Mesodermal cell (in vitro differentiated cells): ENCODE data around the gene TCF12.

Experiments used
- H3K27ac ChIP-seq: 2 replicates; pipeline ENCODE4 v1.7.0; 2013; ENCODE audit warnings: mild to moderate bottlenecking, low read depth, low read length, moderate library complexity; ENCODE audit not compliant: severe bottlenecking
- H3K36me3 ChIP-seq: 2 replicates; pipeline ENCODE4 v1.7.1; 2013; ENCODE audit warnings: mild to moderate bottlenecking, low read length, moderate library complexity; ENCODE audit not compliant: control insufficient read depth, insufficient read depth
- H3K4me1 ChIP-seq: one replicate; pipeline ENCODE4 v1.7.1; 2013; ENCODE audit warnings: mild to moderate bottlenecking, low read length; ENCODE audit not compliant: insufficient read depth, control insufficient read depth, poor library complexity, severe bottlenecking
- H3K4me3 ChIP-seq: 2 replicates; pipeline ENCODE4 v1.7.0; 2013; ENCODE audit warnings: low read length, control low read depth, mild to moderate bottlenecking; ENCODE audit not compliant: insufficient read depth, poor library complexity, severe bottlenecking; ENCODE audit errors: extremely low read depth
- H3K9me3 ChIP-seq: 2 replicates; pipeline ENCODE4 v1.7.1; 2013; ENCODE audit warnings: mild to moderate bottlenecking, low read length, moderate library complexity; ENCODE audit not compliant: control insufficient read depth
- WGBS, 2 experiments: methylation state at CpG; one replicate each; pipeline ENCODE4 v1.1.5; 2013; ENCODE audit warnings: missing lambda C conversion rate in 2 of 2; ENCODE audit not compliant: insufficient coverage in 2 of 2; 5-methylcytosine and 5-hydroxymethylcytosine counted together

The TCF12 gene

GRCh38 chr15:57245130-57245529 is 326.7 kb downstream of the TCF12 start:
- peaks cover 63% of the 10 kb centered on the region for H3K36me3 ChIP-seq
- no peak overlapping the region for H3K4me3 ChIP-seq
- H3K27ac ChIP-seq: no peak overlapping the region
- WGBS, 2 experiments: 86% methylated on average over 1 of the region's 3 CpGs; no CpG with 5 or more reads in 1 of the 2 experiments
- peaks cover 4% of the 10 kb centered on the region for H3K4me1 ChIP-seq
- no peaks in the 10 kb centered on the region for H3K9me3 ChIP-seq

GRCh38 chr15:57245714-57246113 is 327.3 kb downstream of the TCF12 start:
- Histone ChIP-seq H3K4me3 (no peak overlapping the region), H3K36me3 (peaks cover 63% of the 10 kb centered on the region), H3K9me3 (no peaks in the 10 kb centered on the region), H3K4me1 (peaks cover 4% of the 10 kb centered on the region), H3K27ac (no peak overlapping the region)
- no CpG with 5 or more reads among the region's 1 CpG for WGBS, 2 experiments

GRCh38 chr15:57248074-57248473 is 329.6 kb downstream of the TCF12 start:
- no peak overlapping the region for H3K27ac ChIP-seq
- H3K36me3 ChIP-seq: peaks cover 68% of the 10 kb centered on the region
- 100% methylated on average over 1 of the region's 1 CpG; no CpG with 5 or more reads in 1 of the 2 experiments for WGBS, 2 experiments
- H3K4me3 ChIP-seq: no peak overlapping the region
- H3K4me1 ChIP-seq: peaks cover 4% of the 10 kb centered on the region
- no peaks in the 10 kb centered on the region for H3K9me3 ChIP-seq

- Histone ChIP-seq H3K4me3 (no peak overlapping the region), H3K36me3 (peaks cover 71% of the 10 kb centered on the region), H3K27ac (no peak overlapping the region), H3K4me1 (peaks cover 4% of the 10 kb centered on the region), H3K9me3 (no peaks in the 10 kb centered on the region)
These were observed 332.9 kb downstream of the TCF12 start for GRCh38 chr15:57251308-57251707.

- H3K9me3 ChIP-seq: no peaks in the 10 kb centered on the region
- no peak overlapping the region for H3K27ac ChIP-seq
- no peak overlapping the region for H3K4me3 ChIP-seq
- 100% methylated on average over 1 to 2 of the region's 6 CpGs for WGBS, 2 experiments
- H3K4me1 ChIP-seq: peaks cover 4% of the 10 kb centered on the region
- peaks cover 67% of the 10 kb centered on the region for H3K36me3 ChIP-seq
These were observed 333.5 kb downstream of the TCF12 start for GRCh38 chr15:57251941-57252340.

GRCh38 chr15:57253082-57253481 is 334.6 kb downstream of the TCF12 start:
- no peak overlapping the region for H3K4me3 ChIP-seq
- H3K36me3 ChIP-seq: peaks cover 63% of the 10 kb centered on the region
- 65 to 77% methylated on average over 3 to 4 of the region's 5 CpGs for WGBS, 2 experiments
- no peak overlapping the region for H3K27ac ChIP-seq
- peaks cover 2% of the 10 kb centered on the region for H3K4me1 ChIP-seq
- no peaks in the 10 kb centered on the region for H3K9me3 ChIP-seq

- H3K4me1 ChIP-seq: no peaks in the 10 kb centered on the region
- H3K27ac ChIP-seq: no peak overlapping the region
- H3K4me3 ChIP-seq: no peak overlapping the region
- WGBS, 2 experiments: no CpG with 5 or more reads among the region's 2 CpGs
- H3K36me3 ChIP-seq: peaks cover 62% of the 10 kb centered on the region
- no peaks in the 10 kb centered on the region for H3K9me3 ChIP-seq
These were observed 335.1 kb downstream of the TCF12 start for GRCh38 chr15:57253500-57253899.

GRCh38 chr15:57255751-57256341 is 337.4 kb downstream of the TCF12 start:
- peaks cover 50% of the 10 kb centered on the region for H3K36me3 ChIP-seq
- H3K9me3 ChIP-seq: no peaks in the 10 kb centered on the region
- H3K27ac ChIP-seq: peak overlapping the region; percentile 51
- no peak overlapping the region for H3K4me3 ChIP-seq
- H3K4me1 ChIP-seq: no peaks in the 10 kb centered on the region
- WGBS, 2 experiments: 68 to 91% methylated on average over 3 of the region's 6 CpGs

GRCh38 chr15:57256939-57257338 is 338.5 kb downstream of the TCF12 start:
- Histone ChIP-seq H3K27ac (no peak overlapping the region), H3K9me3 (no peaks in the 10 kb centered on the region), H3K36me3 (peaks cover 46% of the 10 kb centered on the region), H3K4me1 (no peaks in the 10 kb centered on the region), H3K4me3 (no peak overlapping the region)
- WGBS, 2 experiments: 80 to 100% methylated on average over 1 of the region's 2 CpGs

- Histone ChIP-seq H3K9me3 (no peaks in the 10 kb centered on the region), H3K36me3 (peaks cover 50% of the 10 kb centered on the region), H3K4me1 (no peaks in the 10 kb centered on the region), H3K27ac (peak overlapping the region; percentile 47), H3K4me3 (no peak overlapping the region)
- WGBS, 2 experiments: 22% methylated on average over 3 to 5 of the region's 6 CpGs
These were observed 341.2 kb downstream of the TCF12 start for GRCh38 chr15:57259568-57260040.

- no peak overlapping the region for H3K4me3 ChIP-seq
- no peak overlapping the region for H3K27ac ChIP-seq
- H3K9me3 ChIP-seq: no peaks in the 10 kb centered on the region
- H3K4me1 ChIP-seq: no peaks in the 10 kb centered on the region
- peaks cover 62% of the 10 kb centered on the region for H3K36me3 ChIP-seq
- 100% methylated on average over 1 of the region's 3 CpGs for WGBS, 2 experiments
These were observed 345.1 kb downstream of the TCF12 start for GRCh38 chr15:57263520-57263919.
